Measurements from ENCODE around the gene ASRGL1. TPM values are rescaled to one million over a fixed set of nuclear protein-coding genes. Genes with fewer than 3 reads are reported as not detected.
"Not testable (repeated sequence)": the region's sequence is repeated elsewhere in the genome, so short reads cannot be mapped to it uniquely, and the experiment has no call there.

The ASRGL1 gene
- total and polyA plus RNA-seq, 3 donors from 2014 or later, result 101 to 295 (median 119) TPM

DNA sequence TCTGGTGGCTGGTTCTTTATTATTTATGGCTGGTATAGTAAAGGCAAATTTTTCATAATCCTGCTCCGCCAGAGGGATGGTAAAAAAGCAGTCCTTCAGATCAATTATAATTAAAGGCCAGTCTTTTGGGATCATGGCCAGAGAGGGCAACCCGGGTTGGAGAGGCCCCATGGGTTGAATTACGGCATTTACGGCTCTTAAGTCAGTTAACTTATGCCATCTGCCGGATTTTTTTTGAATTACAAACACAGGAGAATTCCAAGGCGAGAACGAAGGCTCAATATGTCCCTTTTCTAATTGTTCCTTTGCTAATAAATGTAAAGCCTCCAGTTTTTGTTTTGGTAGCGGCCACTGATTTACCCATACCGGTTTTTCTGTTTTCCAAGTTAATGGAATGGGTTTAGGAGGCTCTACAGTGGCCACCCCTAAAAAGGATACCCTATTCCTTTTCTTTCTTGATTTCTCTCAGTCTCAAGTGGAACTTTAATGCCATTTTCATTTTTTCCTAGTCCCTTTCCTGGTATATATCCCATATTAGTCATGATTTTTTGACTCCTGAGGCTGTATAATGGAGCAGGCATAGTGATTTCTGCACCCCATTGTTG lies 41.3 kb downstream of the ASRGL1 start:
- intact Hi-C loops (cut with DNase I; ENCODE audit: low total_unique reads); DNase-seq; H3K9me3 ChIP-seq; H3K4me3 ChIP-seq; H3K27me3 ChIP-seq; H3K36me3 ChIP-seq (ENCODE audit: low read depth, missing control alignments); H3K27ac ChIP-seq: not testable (repeated sequence)
- TF ChIP-seq, protein P1, sequence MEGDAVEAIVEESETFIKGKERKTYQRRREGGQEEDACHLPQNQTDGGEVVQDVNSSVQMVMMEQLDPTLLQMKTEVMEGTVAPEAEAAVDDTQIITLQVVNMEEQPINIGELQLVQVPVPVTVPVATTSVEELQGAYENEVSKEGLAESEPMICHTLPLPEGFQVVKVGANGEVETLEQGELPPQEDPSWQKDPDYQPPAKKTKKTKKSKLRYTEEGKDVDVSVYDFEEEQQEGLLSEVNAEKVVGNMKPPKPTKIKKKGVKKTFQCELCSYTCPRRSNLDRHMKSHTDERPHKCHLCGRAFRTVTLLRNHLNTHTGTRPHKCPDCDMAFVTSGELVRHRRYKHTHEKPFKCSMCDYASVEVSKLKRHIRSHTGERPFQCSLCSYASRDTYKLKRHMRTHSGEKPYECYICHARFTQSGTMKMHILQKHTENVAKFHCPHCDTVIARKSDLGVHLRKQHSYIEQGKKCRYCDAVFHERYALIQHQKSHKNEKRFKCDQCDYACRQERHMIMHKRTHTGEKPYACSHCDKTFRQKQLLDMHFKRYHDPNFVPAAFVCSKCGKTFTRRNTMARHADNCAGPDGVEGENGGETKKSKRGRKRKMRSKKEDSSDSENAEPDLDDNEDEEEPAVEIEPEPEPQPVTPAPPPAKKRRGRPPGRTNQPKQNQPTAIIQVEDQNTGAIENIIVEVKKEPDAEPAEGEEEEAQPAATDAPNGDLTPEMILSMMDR (IDR thresholded peaks at IDR 0.05), result peak; percentile 36 to 52 (median 37)
- WGBS, 2 donors, result 13 to 24% methylated on average over 9 of the region's 9 CpGs
- peaks cover 15% of the 10 kb centered on the region for H3K4me1 ChIP-seq

DNA sequence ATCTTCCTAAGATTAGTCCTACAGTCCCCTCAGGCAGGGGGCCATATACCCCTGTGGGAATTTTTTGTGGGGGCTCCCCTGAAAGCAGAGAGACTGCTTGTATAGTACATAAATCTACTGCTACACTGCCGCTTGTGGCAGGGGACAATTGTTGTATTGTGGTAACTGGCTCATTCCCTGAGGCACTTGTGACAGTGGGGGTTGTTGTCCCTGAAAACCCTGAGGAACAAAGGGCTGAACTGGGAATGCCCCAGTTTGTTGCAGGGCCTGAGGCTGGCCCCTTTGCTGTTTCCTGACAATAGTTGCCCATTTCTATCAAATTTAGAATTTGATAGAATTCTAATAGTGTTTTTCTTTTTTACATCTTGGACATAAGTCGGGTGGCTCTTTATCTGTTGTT lies 42.3 kb downstream of the ASRGL1 start:
- intact Hi-C loops (cut with DNase I; ENCODE audit: low total_unique reads); H3K36me3 ChIP-seq (ENCODE audit: low read depth, missing control alignments); H3K9me3 ChIP-seq; H3K27me3 ChIP-seq; DNase-seq; H3K4me3 ChIP-seq; H3K27ac ChIP-seq: not testable (repeated sequence)
- H3K4me1 ChIP-seq, result peaks cover 15% of the 10 kb centered on the region
- 29 to 36% methylated on average over 2 of the region's 2 CpGs for WGBS, 2 donors

DNA sequence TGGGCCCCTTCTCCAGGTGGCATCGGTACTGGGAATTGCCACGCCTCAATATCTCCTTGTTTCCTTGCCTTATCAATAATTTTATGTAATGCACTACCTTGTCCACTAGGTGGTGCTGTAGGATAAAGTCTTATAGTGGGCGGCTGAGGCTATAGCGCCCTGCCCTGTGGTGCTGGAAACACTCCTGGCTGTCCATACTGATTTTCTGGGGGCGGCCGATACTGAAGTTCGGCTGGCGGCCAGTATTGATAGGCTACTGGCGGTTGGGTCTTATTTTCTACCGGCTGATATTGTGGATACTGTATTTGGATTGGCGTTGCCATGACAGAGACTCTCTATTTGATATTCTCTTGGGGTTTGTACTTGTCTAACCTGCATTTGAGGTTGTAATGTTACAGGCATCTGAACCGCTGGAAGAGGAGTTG lies 43.6 kb downstream of the ASRGL1 start:
- Histone ChIP-seq H3K27ac (peak overlapping the region; percentile 2 to 19), H3K4me1 (peaks cover 15% of the 10 kb centered on the region)
- intact Hi-C loops (cut with DNase I; ENCODE audit: low total_unique reads); H3K4me3 ChIP-seq; H3K9me3 ChIP-seq; H3K36me3 ChIP-seq (ENCODE audit: low read depth, missing control alignments); H3K27me3 ChIP-seq: not testable (repeated sequence)
- peak; percentile 69 for DNase-seq
- WGBS, 2 donors, result 15 to 21% methylated on average over 12 of the region's 12 CpGs
- TF ChIP-seq, protein P1 (IDR thresholded peaks at IDR 0.05), result peak; percentile 79 to 93 (median 85)

DNA sequence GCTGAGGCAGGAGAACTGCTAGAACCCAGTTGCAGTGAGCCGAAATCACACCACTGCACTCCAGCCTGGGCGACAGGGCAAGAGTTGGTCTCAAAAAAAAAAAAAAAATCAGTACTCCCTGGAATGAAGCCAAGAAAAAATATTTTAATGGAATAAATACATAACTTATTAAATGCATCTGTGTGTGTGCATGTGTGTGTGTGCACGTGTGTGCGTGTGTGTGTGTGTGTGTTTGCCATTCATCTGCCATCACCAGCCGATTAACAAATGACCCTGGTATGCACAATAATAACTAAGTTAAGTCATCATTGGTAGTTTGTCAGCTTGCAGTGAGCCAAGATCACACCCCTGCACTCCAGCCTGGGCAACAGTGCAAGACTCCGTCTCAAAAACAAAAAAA lies 46.6 kb downstream of the ASRGL1 start:
- DNase-seq, result no peak
- H3K27me3 ChIP-seq, result no peaks in the 10 kb centered on the region
- intact Hi-C loops (cut with DNase I; ENCODE audit: low total_unique reads), result no loop called here
- H3K9me3 ChIP-seq, result no peaks in the 10 kb centered on the region
- no peak for TF ChIP-seq POLR2A (IDR thresholded peaks at IDR 0.05)
- TF ChIP-seq, protein P1 (IDR thresholded peaks at IDR 0.05), result no peak
- no peak overlapping the region for H3K4me3 ChIP-seq
- WGBS, 2 donors, result 79 to 80% methylated on average over 6 of the region's 6 CpGs
- no peaks in the 10 kb centered on the region for H3K36me3 ChIP-seq (ENCODE audit: low read depth, missing control alignments)
- no peak overlapping the region for H3K27ac ChIP-seq
- peaks cover 15% of the 10 kb centered on the region for H3K4me1 ChIP-seq

DNA sequence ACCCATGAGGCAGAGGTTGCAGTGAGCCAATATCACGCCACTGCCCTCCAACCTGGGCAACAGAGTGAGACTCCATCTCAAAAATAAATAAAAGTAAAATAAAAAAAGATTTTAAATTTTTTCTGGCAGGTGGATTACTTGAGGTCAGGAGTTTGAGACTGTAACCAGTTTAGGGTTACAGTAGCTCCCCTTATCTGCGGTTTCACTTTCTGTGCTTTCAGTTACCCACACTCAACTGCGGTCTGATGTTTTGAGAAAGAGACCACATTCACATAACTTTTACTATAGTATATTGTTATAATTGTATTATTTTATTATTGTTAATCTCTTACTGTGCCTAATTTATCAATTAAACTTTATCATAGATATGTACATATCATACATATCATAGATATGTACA lies 48.8 kb downstream of the ASRGL1 start:
- H3K4me3 ChIP-seq; H3K27me3 ChIP-seq; H3K27ac ChIP-seq; intact Hi-C loops (cut with DNase I; ENCODE audit: low total_unique reads); H3K36me3 ChIP-seq (ENCODE audit: low read depth, missing control alignments); H3K4me1 ChIP-seq; H3K9me3 ChIP-seq: not testable (repeated sequence)
- 71 to 83% methylated on average over 3 of the region's 3 CpGs for WGBS, 2 donors
- DNase-seq, result peak; percentile 4

DNA sequence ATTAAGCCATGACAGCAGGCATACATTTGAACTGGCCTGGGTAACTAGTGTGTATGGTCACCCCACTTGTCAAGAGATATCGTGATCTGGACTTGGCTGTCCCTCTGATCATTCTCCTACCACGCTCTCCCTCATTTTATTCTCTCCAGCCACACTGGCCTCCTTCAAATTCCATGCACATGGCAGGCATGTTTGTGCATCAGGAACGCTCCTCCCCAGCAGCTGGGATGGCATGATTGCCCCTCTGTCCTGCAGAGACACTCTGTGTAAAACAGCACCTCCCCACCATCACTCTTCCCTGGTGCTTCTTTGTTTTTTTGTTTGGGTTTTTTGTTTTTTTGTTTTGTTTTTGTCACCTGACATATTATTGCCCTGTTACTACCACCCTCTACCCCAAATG lies 50.1 kb downstream of the ASRGL1 start:
- 93 to 97% methylated on average over 3 of the region's 3 CpGs for WGBS, 2 donors
- peaks cover 4% of the 10 kb centered on the region for H3K4me1 ChIP-seq
- no peaks in the 10 kb centered on the region for H3K36me3 ChIP-seq (ENCODE audit: low read depth, missing control alignments)
- no peak overlapping the region for H3K4me3 ChIP-seq
- H3K27me3 ChIP-seq, result no peaks in the 10 kb centered on the region
- no peak overlapping the region for H3K27ac ChIP-seq
- H3K9me3 ChIP-seq, result no peaks in the 10 kb centered on the region
- DNase-seq, result no peak
- TF ChIP-seq, protein P1 (IDR thresholded peaks at IDR 0.05), result no peak
- TF ChIP-seq POLR2A (IDR thresholded peaks at IDR 0.05), result no peak
- intact Hi-C loops (cut with DNase I; ENCODE audit: low total_unique reads), result no loop called here
